GM21786 (cell line): ENCODE data around the gene PDCL3.

Experiments
- ATAC-seq: cut with Tn5 transposase; IDR thresholded peaks from one replicate; pipeline ENCODE4 v1.9.1; 2021; ENCODE audit not compliant: unreplicated experiment

The PDCL3 gene

DNA sequence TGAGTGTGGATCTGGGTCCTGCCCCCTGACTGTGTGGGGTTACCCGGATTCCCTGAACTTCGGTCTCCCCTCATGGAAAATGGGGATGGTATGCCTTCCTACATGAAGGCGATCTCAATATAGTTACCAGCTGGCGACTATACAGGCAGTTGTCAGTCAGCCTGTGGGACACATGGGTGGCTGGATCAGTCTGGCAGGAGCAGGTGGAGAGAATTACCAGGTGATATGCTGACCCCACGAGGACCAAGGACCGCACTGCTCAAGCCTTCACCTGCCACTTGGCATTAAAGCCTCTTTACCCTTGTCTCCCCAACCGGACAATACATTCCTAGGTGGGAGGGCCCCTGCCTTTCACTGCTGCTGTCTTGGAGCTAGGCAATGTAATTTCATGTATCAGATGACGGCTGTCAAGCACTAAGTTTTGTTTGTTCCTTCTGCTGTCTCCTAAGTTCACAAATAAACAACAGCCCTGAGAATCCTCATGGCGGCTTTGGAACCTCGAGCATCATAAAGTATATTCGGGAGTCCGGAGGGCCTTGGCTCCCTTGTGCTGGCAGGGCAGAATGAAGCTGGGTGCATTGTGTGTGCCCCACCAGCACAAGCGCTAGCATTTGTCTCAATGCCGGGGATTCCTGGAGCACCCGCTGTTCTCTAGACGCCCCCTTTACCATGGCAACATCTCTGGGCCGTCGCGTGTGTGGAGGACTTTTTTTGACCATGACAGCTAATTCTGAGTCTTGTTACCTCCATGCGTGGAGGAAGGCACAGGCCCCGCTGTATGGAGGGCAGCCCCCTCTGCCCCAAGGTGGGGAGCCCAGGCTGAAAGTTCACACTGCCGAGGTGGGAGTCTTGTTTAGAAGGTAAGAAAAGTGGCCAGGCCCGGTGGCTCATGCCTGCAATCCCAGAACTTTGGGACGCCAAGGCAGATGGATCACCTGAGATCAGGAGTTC lies 48.6 kb downstream of the PDCL3 start:
- ATAC-seq: no peak

DNA sequence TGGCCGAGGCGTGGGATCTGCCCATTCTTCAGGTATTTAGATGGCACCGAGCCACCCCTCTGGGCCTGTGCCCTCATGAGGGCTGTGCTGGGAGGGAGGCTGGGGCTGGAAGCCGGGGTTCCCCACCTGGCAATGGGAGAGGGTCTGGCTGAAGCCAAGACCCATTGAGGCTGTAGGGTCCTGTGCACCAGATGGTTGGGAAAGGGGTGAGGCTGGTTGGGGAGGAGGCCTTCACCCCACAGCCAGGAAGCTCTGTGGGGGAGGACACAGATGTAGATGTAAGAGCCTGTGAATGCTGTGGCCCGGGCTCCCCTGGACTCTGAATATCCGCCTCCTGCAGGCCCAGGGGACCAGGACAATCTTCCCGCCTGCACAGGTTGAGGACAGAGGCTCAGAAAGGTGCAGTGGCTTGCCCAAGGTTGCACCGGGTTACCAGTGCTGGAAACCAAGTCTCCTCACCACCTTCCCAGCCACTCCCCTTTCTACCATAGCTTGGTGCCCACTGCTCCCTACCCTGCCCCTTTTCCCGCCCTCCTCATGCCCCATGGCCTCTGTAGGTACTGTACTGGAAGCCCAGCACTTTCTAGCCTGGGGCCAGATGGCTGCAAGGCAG lies 49.7 kb downstream of the PDCL3 start:
- no peak for ATAC-seq

DNA sequence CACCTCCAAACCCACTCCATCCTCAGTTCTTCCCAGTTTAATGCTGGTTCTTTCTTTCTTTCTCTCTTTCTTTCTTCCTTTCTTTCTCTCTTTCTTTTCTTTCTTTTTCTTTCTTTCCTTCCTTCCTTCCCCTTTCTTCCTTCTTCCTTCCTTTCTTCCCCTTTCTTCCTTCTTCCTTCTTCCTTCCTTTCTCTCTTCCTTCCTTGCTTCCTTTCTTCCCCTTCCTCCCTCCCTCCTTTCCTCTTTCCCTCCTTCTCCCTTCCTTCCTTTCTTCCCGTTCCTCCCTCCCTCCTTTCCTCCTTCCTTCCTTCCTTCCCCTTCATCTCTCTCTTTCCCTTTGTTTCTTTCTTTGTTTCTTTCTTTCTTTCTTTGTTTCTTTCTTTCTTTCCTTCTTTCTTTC lies 50.9 kb downstream of the PDCL3 start:
- ATAC-seq: no peak

DNA sequence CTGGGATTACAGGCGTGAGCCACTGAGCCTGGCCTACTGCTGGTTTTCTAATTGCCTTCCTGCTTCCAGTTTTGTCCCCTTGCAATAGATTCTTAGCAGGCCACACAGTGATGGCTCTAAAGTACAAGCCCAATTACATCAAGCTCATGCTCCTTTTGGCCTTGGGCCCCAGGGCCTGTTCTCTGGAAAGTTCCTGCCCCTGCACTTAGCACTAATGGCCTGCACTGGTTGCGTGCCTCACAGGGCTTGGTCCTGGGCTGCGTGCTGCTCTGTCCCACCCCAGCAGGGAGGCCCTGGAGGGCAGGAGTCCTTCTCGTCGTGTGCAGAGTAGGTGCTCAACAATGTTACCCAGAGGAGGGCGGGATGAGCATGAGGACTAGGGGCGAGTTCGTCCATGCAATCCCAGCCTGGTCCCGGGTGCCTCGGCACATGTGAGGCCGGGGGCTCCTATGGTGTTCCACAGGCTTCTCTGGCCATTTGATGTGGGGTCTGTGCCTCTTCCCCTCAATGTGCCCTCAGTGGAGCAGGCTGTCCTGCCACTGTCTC lies 51.7 kb downstream of the PDCL3 start:
- ATAC-seq: no peak

DNA sequence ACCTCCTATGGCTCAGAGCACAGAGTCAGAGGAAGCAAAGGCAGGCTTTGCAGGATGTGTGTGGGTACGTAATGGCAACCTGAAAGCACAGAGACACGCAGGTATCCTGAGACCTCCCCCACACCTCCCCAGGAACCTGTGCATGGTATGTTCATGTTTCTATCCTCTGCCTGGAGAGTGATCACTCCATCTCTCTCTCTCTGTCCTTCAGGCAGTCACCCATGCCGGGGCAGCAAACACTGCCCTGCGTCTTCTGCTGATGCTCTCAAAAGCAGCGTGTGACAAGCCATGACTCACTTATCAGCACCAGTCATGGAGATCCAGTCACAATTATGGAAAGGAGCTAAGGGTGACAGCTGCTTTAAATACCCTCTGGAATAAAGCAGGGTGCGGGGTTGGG lies 52.7 kb downstream of the PDCL3 start:
- no peak for ATAC-seq

DNA sequence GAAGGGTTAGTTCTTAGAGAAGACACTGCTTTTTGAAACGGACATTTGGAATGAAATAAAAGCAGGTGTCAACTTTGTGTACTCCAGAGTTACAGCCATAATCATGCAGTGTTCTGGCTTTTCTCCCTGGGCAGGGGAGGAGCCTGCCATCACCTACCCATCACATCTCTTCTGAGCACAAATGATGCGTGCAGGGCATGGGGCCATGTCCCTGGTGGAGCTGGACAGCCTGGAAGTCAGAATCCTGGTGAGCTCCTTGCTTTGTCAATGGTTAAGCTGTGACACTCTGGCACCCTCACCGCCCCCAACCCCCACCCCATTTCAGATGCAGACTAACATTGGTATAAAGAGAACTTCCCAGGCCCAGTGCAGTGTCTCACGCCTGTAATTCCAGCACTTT lies 53.1 kb downstream of the PDCL3 start:
- ATAC-seq: no peak

DNA sequence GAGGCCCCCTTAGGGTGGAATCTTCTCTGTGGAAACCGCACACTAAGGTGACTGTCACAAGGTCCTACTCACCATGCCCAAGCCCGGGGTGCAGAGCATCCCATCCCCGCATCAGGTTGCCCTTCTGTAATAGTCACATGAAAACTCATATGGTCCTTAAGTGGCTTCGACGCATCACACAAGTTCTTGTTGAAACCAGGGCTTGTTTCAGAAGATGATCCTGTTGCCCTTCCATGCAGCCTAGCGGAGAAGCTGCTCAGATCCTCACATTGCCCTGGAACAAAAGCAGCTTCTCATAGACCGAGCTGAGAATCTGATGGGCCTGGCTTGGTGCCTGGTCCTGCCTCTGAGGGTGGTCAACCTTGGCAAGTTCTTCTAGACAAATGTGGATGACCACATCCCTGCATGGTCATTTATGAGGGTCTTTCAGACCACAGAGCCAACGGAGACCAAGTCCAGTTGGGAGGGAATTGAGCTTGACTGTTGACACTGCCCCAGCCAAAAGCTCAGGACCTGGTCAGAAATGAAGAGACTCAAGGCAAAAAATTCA lies 54.1 kb downstream of the PDCL3 start:
- ATAC-seq: no peak

DNA sequence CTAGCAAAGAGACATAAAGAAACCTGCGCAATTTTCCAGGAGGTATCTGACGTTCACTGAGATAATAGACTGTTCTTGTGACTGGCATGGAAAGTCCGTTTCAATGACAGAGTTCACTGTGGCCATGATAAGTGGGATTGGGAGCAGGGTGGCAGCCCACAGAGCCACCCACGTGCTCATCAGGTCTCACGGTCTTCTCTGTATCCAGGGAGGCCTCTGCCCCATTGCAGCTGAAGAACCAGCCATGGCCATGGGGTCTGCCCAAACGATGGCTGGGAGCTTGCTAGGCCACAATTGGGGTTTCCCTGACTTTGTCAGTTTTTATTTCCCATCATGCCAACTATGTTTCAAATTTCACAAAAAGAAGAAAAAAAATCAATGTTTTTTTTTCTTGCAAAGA lies 57.2 kb downstream of the PDCL3 start:
- ATAC-seq: no peak

DNA sequence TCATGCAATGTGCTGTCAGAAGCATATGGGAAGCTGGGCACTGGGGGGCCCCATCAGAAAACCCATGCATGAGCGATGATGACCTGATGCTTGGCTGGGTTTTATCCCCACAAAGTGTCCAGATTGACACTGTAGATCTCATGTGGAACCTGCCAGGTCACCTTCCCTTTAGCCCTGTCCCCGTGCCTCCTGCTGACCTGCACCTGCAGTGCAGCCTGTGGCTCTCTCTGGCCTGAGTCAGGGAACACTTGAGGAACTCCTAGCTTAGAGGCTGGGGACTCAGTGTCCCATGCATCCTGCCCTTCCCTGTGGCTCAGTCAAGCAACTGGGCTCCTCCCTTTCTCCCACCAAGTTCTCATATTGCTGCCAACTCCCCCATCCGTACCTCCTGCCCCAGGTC lies 57.7 kb downstream of the PDCL3 start:
- ATAC-seq: no peak

DNA sequence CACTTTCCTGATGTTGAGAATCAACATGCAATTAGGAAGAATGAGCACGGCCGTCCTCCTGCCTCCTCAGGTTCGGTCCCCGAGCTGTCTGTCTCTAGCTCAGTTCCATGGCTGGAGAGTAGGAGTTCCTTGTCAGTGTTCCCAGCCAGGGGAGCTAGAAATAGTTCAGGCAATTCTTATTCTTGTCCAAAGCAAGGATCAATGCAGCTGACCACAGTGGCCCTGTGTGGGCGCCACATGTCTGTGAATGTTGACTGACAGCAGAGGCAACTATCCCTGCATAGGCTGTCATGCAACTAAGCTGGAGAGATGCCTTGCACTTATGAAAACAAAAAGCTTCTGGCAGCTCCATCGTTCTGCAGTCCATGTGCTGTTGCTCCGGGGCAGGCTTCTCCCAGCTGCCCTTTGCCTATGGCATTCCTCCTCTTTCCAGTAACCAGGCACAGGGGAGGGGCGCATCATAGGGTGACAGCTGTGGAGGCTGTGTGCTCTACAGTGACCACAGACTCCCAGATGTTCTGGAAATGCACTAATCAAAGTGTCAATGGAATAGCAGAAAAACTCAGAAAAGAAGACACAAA lies 58.7 kb downstream of the PDCL3 start:
- ATAC-seq: no peak

DNA sequence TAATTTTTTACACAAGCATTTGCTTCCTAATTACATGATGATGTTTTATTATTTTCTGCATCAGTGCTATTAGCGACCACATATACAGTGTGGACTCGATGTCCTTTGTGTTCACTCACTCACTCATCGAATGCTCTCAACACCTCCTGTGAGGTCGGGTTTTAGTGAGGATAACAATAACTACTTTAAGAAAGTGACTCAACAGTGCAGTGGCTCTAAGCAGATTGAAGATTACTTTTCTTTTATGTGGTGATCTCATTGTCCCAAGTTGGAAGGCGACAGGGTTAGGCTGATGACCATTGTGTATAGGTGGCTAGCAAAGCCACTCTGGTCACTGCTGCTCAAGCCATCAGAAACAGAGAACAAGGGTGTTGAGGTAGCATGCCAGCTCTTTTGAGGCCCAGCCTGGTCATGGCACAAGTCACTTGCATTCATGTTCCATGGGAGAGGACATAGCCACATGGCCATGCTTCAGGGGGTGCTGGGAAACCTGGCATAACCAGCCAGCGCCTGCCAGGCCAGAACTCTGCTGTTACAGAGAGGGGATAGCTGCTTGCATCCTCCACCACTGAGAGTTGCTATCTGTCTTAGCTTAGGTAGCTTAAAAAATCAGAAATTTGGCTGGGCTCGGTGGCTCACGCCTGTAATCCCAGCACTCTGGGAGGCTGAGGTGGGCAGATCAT lies 60.4 kb downstream of the PDCL3 start:
- ATAC-seq: no peak

DNA sequence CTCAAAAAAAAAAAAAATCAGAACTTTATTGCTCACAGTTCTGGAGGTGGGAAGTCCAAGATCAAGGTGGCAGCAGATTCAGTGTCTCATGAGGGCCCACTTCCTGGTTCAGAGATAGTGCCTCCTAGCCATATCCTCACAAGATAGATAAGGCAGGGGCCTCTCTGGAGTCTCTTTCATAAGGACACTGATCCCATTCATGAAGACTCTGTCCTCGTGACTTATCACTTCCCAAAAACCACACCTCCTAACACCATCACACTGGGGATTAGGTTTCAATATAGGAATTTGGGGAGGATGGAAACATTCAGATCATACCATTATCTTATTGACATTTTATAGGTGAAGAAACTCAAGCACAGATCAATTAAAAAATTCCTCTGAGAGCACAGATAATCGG lies 61.1 kb downstream of the PDCL3 start:
- ATAC-seq: no peak

DNA sequence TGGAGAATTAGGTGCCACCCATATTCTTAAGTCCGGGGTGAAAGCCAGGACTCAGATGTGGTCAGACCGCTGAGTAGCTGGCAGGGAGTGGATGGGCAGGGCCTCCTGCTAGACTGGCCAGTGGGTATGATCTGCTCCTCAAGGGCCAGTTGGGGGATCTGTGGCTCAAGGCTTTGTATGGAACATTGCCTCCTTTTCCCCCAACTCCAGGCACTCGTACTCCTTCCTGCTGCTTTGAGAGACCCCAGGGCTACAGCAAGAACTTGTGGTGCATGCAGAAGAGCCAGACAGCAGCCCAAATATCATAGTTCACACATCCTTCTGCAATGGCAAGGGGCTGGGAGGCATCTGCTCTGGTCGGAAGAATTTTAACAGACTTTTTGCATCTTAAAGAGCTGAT lies 61.7 kb downstream of the PDCL3 start:
- ATAC-seq: no peak

DNA sequence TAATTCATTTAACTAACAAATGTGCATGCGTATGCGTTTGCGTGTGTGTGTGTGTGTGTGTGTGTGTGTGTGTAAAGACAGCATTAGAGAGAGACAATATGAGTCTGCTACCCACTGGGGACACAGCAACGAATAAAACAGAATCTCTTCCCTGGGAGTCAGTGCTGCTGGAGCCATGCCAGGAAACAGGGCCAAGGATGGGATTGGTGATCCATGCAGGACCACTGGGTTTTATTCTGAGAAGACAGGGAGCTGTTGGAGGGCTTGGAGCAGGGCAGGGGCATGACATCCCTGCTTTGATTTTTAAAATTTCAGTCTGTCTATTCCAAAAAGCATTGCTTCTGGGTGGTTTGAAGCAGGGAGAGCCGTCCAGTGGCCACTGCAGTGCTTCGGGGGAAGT lies 62.9 kb downstream of the PDCL3 start:
- ATAC-seq: no peak
